ENCODE measurements around the gene TMEM214. TPM values are rescaled to one million over a fixed set of nuclear protein-coding genes. Genes with fewer than 3 reads are reported as not detected.

TMEM214 gene
- total and polyA plus RNA-seq, 2 experiments from 2014 or later = 74.9 to 75.7 TPM

GRCh38 chr2:26994983-26995382, 37.8 kb upstream of the TMEM214 start:
- TF ChIP-seq EZH2 (IDR thresholded peaks at IDR 0.05; ENCODE audit: insufficient read depth, poor library complexity, severe bottlenecking) (no peak), EZH2phosphoT487 (IDR thresholded peaks at IDR 0.05; ENCODE audit: insufficient read depth, low read depth) (no peak)
- no peaks in the 10 kb centered on the region for H3K4me1 ChIP-seq (ENCODE audit: insufficient read depth)
- H3K79me2 ChIP-seq (ENCODE audit: insufficient read depth) = no peaks in the 10 kb centered on the region
- H3K4me3 ChIP-seq = no peak overlapping the region
- in situ Hi-C loops (cut with MboI) = no loop called here
- H3K9me2 ChIP-seq (ENCODE audit: insufficient read depth) = peaks cover 3% of the 10 kb centered on the region; the same call in 1 of the 2 replicates
- no peak overlapping the region for H2AFZ ChIP-seq
- DNase-seq = no peak
- H3K36me3 ChIP-seq (ENCODE audit: low read depth) = no peaks in the 10 kb centered on the region
- no peaks in the 10 kb centered on the region; the same call in 1 of the 2 replicates for H4K20me1 ChIP-seq (ENCODE audit: insufficient read depth)
- H3K27ac ChIP-seq = no peak overlapping the region
- no peaks in the 10 kb centered on the region for H3F3A ChIP-seq (ENCODE audit: insufficient read depth)
- H3K27me3 ChIP-seq (replicated peaks; ENCODE audit: insufficient read depth) = no peaks in the 10 kb centered on the region
- H3K4me2 ChIP-seq (ENCODE audit: unreplicated experiment) = no peak overlapping the region
- WGBS, 2 experiments (ENCODE audit: low coverage in 1 of 2, low lambda C conversion rate in 2 of 2, missing lambda C conversion rate in 2 of 2) = 38 to 50% methylated on average over 1 of the region's 1 CpG
- no peak overlapping the region for H3K9ac ChIP-seq
- H3K9me3 ChIP-seq (ENCODE audit: low read depth) = no peaks in the 10 kb centered on the region

GRCh38 chr2:26997394-26997793, 35.4 kb upstream of the TMEM214 start:
- TF ChIP-seq EZH2 (IDR thresholded peaks at IDR 0.05; ENCODE audit: insufficient read depth, poor library complexity, severe bottlenecking) = no peak
- no peak for TF ChIP-seq EZH2phosphoT487 (IDR thresholded peaks at IDR 0.05; ENCODE audit: insufficient read depth, low read depth)
- in situ Hi-C loops (cut with MboI) = no loop called here
- Histone ChIP-seq H3K9me2 (ENCODE audit: insufficient read depth) (peaks cover 3% of the 10 kb centered on the region; the same call in 1 of the 2 replicates), H2AFZ (no peak overlapping the region), H3K9me3 (ENCODE audit: low read depth) (no peaks in the 10 kb centered on the region), H3F3A (ENCODE audit: insufficient read depth) (peaks cover 9% of the 10 kb centered on the region; the same call in 1 of the 2 replicates), H3K9ac (no peak overlapping the region), H3K4me3 (no peak overlapping the region), H3K4me2 (ENCODE audit: unreplicated experiment) (no peak overlapping the region), H4K20me1 (ENCODE audit: insufficient read depth) (no peaks in the 10 kb centered on the region; the same call in 1 of the 2 replicates), H3K27me3 (replicated peaks; ENCODE audit: insufficient read depth) (no peaks in the 10 kb centered on the region), H3K79me2 (ENCODE audit: insufficient read depth) (no peaks in the 10 kb centered on the region), H3K27ac (no peak overlapping the region), H3K36me3 (ENCODE audit: low read depth) (no peaks in the 10 kb centered on the region), H3K4me1 (ENCODE audit: insufficient read depth) (no peaks in the 10 kb centered on the region)
- 83% methylated on average over 10 of the region's 10 CpGs for WGBS, 2 experiments (ENCODE audit: low coverage in 1 of 2, low lambda C conversion rate in 2 of 2, missing lambda C conversion rate in 2 of 2)
- DNase-seq = no peak

GRCh38 chr2:26998323-26998722, 34.4 kb upstream of the TMEM214 start:
- Histone ChIP-seq H4K20me1 (ENCODE audit: insufficient read depth) (no peaks in the 10 kb centered on the region), H3K4me1 (ENCODE audit: insufficient read depth) (peaks cover 8% of the 10 kb centered on the region), H2AFZ (no peak overlapping the region), H3K4me3 (no peak overlapping the region), H3F3A (ENCODE audit: insufficient read depth) (peaks cover 16% of the 10 kb centered on the region), H3K27ac (no peak overlapping the region), H3K9me3 (ENCODE audit: low read depth) (no peaks in the 10 kb centered on the region), H3K4me2 (ENCODE audit: unreplicated experiment) (no peak overlapping the region), H3K9me2 (ENCODE audit: insufficient read depth) (peaks cover 3% of the 10 kb centered on the region; the same call in 1 of the 2 replicates), H3K9ac (no peak overlapping the region), H3K27me3 (replicated peaks; ENCODE audit: insufficient read depth) (no peaks in the 10 kb centered on the region), H3K36me3 (ENCODE audit: low read depth) (no peaks in the 10 kb centered on the region), H3K79me2 (ENCODE audit: insufficient read depth) (no peaks in the 10 kb centered on the region)
- DNase-seq = no peak
- TF ChIP-seq EZH2 (IDR thresholded peaks at IDR 0.05; ENCODE audit: insufficient read depth, poor library complexity, severe bottlenecking) (no peak), EZH2phosphoT487 (IDR thresholded peaks at IDR 0.05; ENCODE audit: insufficient read depth, low read depth) (no peak)
- in situ Hi-C loops (cut with MboI) = no loop called here
- WGBS, 2 experiments (ENCODE audit: low coverage in 1 of 2, low lambda C conversion rate in 2 of 2, missing lambda C conversion rate in 2 of 2) = 67 to 74% methylated on average over 1 of the region's 1 CpG

GRCh38 chr2:27000228-27000627, 32.5 kb upstream of the TMEM214 start:
- no peaks in the 10 kb centered on the region for H3K9me3 ChIP-seq (ENCODE audit: low read depth)
- H3K9me2 ChIP-seq (ENCODE audit: insufficient read depth) = no peaks in the 10 kb centered on the region
- H3K4me2 ChIP-seq (ENCODE audit: unreplicated experiment) = no peak overlapping the region
- TF ChIP-seq EZH2 (IDR thresholded peaks at IDR 0.05; ENCODE audit: insufficient read depth, poor library complexity, severe bottlenecking) = no peak
- TF ChIP-seq EZH2phosphoT487 (IDR thresholded peaks at IDR 0.05; ENCODE audit: insufficient read depth, low read depth) = no peak
- WGBS, 2 experiments (ENCODE audit: low coverage in 1 of 2, low lambda C conversion rate in 2 of 2, missing lambda C conversion rate in 2 of 2) = 70 to 75% methylated on average over 4 of the region's 4 CpGs
- H3K4me1 ChIP-seq (ENCODE audit: insufficient read depth) = peaks cover 22% of the 10 kb centered on the region
- no peak overlapping the region for H3K4me3 ChIP-seq
- no peak overlapping the region for H3K27ac ChIP-seq
- no peak for DNase-seq
- in situ Hi-C loops (cut with MboI) = no loop called here
- no peaks in the 10 kb centered on the region for H4K20me1 ChIP-seq (ENCODE audit: insufficient read depth)
- H2AFZ ChIP-seq = no peak overlapping the region
- H3F3A ChIP-seq (ENCODE audit: insufficient read depth) = peaks cover 25% of the 10 kb centered on the region
- no peaks in the 10 kb centered on the region for H3K27me3 ChIP-seq (replicated peaks; ENCODE audit: insufficient read depth)
- H3K9ac ChIP-seq = no peak overlapping the region
- no peaks in the 10 kb centered on the region for H3K79me2 ChIP-seq (ENCODE audit: insufficient read depth)
- no peaks in the 10 kb centered on the region for H3K36me3 ChIP-seq (ENCODE audit: low read depth)

GRCh38 chr2:27000995-27001394, 31.8 kb upstream of the TMEM214 start:
- Histone ChIP-seq H3K9me2 (ENCODE audit: insufficient read depth) (no peaks in the 10 kb centered on the region), H3K4me1 (ENCODE audit: insufficient read depth) (peaks cover 22% of the 10 kb centered on the region), H3K27ac (no peak overlapping the region), H3K4me2 (ENCODE audit: unreplicated experiment) (no peak overlapping the region), H4K20me1 (ENCODE audit: insufficient read depth) (no peaks in the 10 kb centered on the region), H2AFZ (no peak overlapping the region), H3K9me3 (ENCODE audit: low read depth) (no peaks in the 10 kb centered on the region), H3F3A (ENCODE audit: insufficient read depth) (peaks cover 25% of the 10 kb centered on the region), H3K36me3 (ENCODE audit: low read depth) (no peaks in the 10 kb centered on the region), H3K79me2 (ENCODE audit: insufficient read depth) (no peaks in the 10 kb centered on the region), H3K9ac (no peak overlapping the region), H3K4me3 (no peak overlapping the region), H3K27me3 (replicated peaks; ENCODE audit: insufficient read depth) (no peaks in the 10 kb centered on the region)
- DNase-seq = no peak
- WGBS, 2 experiments (ENCODE audit: low coverage in 1 of 2, low lambda C conversion rate in 2 of 2, missing lambda C conversion rate in 2 of 2) = 93 to 99% methylated on average over 2 of the region's 2 CpGs
- no peak for TF ChIP-seq EZH2 (IDR thresholded peaks at IDR 0.05; ENCODE audit: insufficient read depth, poor library complexity, severe bottlenecking)
- in situ Hi-C loops (cut with MboI) = no loop called here
